ENCODE results near the gene FOXL2NB.

FOXL2NB gene

GRCh38 chr3:138945709-138946662 lies 1.0 kb upstream of the FOXL2NB start:
- no peak for DNase-seq (ENCODE audit: low read depth)

DNA sequence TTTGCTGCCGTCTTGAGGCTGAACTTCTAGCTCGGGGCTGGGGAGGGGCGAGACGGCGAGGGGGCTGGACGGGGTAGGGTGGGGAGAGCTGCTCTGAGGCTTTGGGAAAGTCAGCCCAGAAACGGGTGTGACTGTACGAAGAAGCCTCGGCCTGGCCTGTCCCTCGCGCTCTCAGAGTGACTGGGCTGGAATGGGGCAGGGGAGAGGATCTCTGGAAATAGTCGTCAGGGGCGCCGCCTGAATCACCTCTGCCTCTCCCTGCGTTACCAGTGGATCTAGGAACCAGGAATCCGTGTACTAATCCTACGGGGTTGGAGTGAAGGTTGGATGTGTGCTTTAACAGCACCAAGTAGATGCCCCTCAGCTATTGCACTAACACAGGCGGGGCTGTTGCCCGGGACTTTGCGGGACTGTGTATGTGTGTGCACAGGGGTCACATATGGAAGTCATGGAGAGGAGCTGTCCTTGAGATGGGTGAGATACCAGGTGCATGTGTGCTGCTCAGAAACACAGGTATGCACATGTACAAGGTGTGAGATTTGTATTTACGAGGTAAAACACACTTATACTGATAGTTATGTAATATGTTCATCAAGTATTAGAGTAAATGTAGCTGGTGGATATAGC lies 591 bp downstream of the FOXL2NB start:
- DNase-seq (ENCODE audit: low read depth) = no peak

GRCh38 chr3:138948371-138949001 lies 1.5 kb downstream of the FOXL2NB start:
- no peak for DNase-seq (ENCODE audit: low read depth)

DNA sequence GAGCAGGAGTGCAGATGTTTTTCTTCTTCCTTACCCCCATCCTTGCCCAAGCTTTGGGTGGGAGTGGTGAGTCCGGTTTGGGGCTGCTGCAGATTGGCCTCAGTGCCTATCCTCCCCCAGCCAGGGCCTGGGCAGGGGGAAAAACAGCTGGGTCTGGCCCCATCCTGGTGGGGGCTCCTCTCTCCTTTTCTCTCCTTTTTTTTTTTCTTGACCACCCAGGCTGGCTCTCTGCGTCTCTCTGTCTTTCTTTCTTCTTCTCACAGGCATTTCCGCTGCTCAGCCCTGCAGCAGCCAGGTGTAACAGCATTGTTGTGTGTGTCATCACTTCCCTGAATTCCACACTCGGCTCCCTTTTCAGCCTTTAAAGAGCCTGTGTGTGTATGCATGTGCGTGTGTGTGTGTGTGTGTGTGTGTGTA lies 2.0 kb downstream of the FOXL2NB start:
- no peak for DNase-seq (ENCODE audit: low read depth)

DNA sequence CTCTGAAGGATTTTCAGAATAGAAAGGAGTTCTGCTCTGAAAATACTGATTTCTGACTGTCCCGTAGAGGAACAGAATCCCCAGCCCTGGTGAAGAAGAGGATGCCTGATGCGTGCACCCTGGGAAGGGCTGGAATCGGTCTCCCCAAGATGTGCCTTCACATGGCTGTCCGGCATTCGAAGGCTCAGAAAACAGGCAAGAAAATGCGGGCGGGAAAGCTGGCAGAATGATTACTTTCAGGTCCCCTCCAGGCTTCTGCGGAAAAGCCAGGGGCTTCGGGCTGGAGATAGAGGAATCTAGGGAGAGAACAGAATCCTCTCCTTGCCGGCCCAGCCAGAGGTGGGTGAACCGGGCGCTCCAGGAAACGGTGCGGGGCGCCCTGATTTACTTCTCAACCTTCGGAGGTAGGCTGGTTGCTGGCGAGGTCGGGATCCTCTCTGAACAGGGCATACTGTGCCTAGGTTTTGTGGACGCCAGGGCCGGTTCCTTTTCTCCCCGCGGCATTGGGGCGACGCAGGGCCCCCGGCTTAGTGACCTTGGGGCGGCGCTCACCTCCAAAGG lies 2.5 kb downstream of the FOXL2NB start:
- DNase-seq (ENCODE audit: low read depth) = no peak

GRCh38 chr3:138950006-138950644 lies 3.1 kb downstream of the FOXL2NB start:
- DNase-seq (ENCODE audit: low read depth) = no peak

DNA sequence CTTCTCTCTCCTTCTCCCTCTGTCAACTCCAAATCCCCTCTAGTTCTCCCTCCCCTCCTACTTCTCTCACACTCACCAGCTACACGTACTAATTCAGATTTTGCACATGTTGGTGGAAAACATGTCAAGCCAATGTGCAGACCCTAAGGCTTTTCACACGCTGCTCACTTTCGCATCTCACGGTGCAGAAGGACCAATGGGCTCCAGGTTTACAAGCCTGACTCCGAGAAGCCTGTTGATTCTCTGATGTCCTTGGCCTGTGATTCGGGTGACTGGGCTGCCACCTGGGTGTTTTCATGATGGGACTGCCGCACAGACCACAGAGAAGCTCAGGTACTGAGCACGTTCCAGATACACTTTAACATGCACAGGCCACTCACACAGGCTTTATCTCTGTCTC lies 3.7 kb downstream of the FOXL2NB start:
- DNase-seq (ENCODE audit: low read depth) = no peak

DNA sequence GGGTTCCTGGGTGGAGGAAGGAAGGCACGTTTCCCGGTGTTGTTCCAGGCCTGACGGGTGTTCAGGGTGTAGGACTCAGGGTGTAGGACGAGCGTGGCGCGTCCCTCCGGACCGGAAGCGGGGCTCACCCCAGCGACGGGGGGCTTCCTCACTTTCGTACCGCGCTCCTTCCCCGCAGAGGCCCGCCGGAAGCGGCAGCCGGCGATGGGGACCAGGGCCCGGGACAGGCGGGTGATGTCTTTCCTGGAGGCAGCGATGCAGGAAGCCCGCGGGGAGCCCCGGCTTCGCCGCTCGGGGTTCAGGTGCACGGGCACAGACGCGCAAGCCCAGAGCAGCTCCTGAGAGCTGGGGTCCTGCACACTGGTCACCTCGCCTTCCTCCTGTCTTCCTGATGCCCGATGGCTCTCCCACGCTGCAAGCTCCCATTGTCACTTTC lies 13.4 kb downstream of the FOXL2NB start:
- DNase-seq (ENCODE audit: low read depth) = no peak

DNA sequence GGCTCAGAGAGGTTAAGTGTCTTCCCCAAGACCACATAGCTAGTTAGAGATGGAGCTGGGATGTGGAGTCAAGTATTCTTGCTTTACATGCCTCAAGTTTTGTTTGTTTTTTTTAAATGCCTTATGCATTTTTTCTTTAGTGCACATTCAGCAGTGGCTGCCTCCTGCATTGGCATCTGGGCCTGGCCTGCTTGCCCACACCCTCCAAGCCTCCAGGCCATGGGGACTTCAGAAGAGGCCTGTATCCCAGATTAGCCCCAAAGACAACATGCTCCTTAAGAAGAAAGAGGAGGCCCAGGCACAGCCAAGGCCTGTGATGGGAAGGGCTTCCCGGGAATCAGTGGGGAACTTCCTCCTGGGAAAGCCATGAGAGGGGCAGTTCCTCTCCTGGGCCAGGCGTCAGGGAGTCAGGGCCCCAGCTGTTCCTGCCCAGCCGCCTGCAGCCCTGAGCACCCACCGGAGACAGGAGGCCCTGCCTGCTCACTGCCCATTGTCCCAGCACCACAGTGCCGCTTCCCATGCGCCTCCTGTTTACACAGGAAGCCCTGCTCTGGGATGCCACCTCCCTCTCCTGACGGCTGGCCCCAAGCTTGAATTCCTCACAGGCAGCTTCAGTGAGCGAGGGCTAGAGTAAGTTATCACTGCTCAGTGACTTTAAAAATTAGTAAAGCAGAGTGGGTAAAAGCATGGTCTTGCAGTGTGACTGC lies 16.0 kb downstream of the FOXL2NB start:
- DNase-seq (ENCODE audit: low read depth) = no peak

- no peak for DNase-seq (ENCODE audit: low read depth)
Observed at GRCh38 chr3:138964264-138964663, 17.2 kb downstream of the FOXL2NB start.

DNA sequence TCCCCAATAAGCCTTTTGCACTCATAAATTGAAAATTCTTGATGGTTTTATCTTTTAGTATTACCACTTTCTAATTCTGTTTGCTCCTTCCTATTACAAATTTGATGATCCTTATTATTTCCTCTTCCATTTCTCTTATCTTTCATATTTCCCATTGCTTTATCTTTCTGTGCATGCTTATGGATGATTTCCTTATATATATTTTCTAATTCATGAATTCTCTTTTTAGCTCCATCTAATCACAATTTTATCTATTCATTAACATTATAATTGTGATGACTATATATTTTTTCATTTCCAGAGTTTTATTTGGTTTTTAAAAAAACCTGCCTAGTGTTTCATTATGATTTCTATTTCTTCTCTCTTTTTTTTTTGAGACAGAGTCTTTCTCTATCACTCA lies 17.9 kb downstream of the FOXL2NB start:
- DNase-seq (ENCODE audit: low read depth) = no peak

GRCh38 chr3:138971766-138972320 lies 24.8 kb downstream of the FOXL2NB start:
- DNase-seq (ENCODE audit: low read depth) = no peak

DNA sequence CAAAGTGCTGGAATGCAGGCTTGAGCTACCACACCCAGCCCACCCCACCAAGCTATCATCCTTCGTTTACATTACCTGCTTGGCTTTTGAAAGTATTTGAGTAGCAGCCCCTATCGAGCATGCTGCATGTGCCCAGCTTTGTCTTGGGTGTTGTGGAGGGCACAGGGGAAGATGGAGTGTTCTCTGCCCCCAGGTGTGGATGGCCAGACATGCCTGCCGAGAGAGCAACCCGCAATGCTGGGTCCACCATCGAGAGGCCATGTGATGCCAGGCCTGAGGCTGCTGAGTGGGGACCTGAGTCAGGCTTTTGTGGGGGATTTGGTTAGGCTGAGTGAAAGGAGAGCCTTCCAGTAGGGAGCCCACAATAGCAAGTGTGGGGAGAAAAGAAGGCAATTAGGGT lies 25.9 kb downstream of the FOXL2NB start:
- no peak for DNase-seq (ENCODE audit: low read depth)

GRCh38 chr3:138974462-138974861 lies 27.4 kb downstream of the FOXL2NB start:
- DNase-seq (ENCODE audit: low read depth) = no peak

GRCh38 chr3:138975351-138975750 lies 28.3 kb downstream of the FOXL2NB start:
- no peak for DNase-seq (ENCODE audit: low read depth)

GRCh38 chr3:138976047-138976446 lies 29.0 kb downstream of the FOXL2NB start:
- no peak for DNase-seq (ENCODE audit: low read depth)

DNA sequence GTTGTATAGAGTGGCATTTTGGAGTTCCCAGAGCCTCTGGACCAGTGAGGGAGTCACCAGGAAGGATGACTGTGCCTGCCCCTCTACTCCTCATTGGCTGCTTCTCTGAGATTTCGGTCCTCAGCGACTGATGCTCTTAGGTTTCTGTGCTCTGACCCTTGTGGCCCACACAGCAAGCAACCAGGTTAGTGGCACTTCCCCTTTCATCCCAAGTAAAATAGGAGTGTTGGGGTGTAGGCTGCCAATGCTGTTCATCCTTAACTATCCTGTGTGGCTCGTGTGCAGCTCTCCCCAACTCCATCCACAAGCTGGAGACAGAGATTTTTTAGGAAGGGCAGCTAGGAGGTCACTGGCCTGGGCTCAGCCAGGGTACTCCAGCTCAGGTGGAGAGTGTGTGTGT lies 37.8 kb downstream of the FOXL2NB start:
- DNase-seq (ENCODE audit: low read depth) = no peak

DNA sequence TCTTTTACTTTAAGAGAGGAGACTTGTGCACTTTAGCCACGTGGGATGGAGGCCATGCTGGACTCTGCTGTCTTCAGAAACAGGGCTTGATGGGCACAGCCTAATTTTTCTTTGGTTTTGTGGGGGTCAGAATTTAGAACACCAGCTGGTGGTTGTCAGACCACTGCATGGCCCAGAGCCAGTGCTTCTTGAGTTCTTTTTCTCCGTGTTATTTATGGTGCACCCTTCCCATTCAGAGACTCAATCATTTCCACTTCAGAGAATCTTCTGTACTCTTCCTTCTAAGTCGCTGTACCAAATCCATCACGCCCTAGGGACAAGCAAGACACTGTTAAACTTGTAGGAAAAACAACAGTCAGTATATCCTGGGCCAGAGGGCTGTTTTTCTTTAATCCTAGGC lies 38.9 kb downstream of the FOXL2NB start:
- DNase-seq (ENCODE audit: low read depth) = no peak

GRCh38 chr3:138987181-138987580 lies 40.2 kb downstream of the FOXL2NB start:
- DNase-seq (ENCODE audit: low read depth) = no peak

DNA sequence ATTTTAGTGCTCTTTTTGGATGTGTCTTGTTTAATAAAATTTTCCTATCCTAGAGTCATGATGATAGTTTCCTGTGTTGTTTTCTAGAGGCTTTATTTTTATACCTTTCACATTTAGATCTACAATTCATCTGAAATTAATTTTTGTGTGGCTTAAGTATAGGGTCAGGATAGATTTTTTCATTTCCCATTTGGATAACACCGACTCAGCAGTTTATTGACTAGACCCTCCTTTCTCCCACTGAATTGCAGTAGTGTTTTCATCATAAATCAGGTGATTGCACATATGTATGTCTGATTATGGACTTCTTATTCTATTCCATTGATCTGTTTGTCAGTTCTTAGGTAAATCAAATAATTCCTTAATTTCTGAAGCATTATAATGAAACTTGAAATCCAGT lies 48.7 kb downstream of the FOXL2NB start:
- no peak for DNase-seq (ENCODE audit: low read depth)

Measured in activated T-cell treated with anti-CD3 and anti-CD28 coated beads for 24 hours (primary cell).